ENCODE results near the gene CCBE1. TPM values are rescaled to one million over a fixed set of nuclear protein-coding genes. Genes with fewer than 3 reads are reported as not detected.
A peak's percentile ranks its signal among the peaks of the same experiment; 100 is the strongest.

The CCBE1 gene
- total RNA-seq, 1 donor from 2014 or later, result 6.4 TPM

- Histone ChIP-seq H3K27ac (no peak overlapping the region), H3K4me1 (peaks cover 6% of the 10 kb centered on the region), H3K9me3 (ENCODE audit: low read depth) (no peaks in the 10 kb centered on the region), H3K79me2 (ENCODE audit: low read depth) (no peaks in the 10 kb centered on the region), H2AFZ (replicated peaks) (no peak overlapping the region), H3K27me3 (no peaks in the 10 kb centered on the region), H3F3A (ENCODE audit: low read depth) (no peaks in the 10 kb centered on the region), H3K4me3 (no peak overlapping the region), H3K36me3 (no peaks in the 10 kb centered on the region), H4K20me1 (ENCODE audit: low read depth) (no peaks in the 10 kb centered on the region), H3K4me2 (no peak overlapping the region), H3K9ac (no peak overlapping the region)
- no peak for DNase-seq (ENCODE audit: low spot score)
- Mint-ChIP-seq H3K36me3 (no peaks in the 10 kb centered on the region), H3K27ac (peak overlapping the region; percentile 27), H3K9me3 (no peaks in the 10 kb centered on the region), H3K4me3 (no peak overlapping the region), H3K27me3 (ENCODE audit: insufficient read depth, low read depth) (peaks cover 19% of the 10 kb centered on the region), H3K4me1 (peaks cover 33% of the 10 kb centered on the region)
- no peak for TF ChIP-seq CTCF (IDR thresholded peaks at IDR 0.05)
- no peak for TF ChIP-seq EZH2phosphoT487 (IDR thresholded peaks at IDR 0.05)
- no peak for TF ChIP-seq EZH2 (IDR thresholded peaks at IDR 0.05)
These were observed 241.4 kb downstream of the CCBE1 start for GRCh38 chr18:59455728-59456276.

- H3K36me3 Mint-ChIP-seq, result no peaks in the 10 kb centered on the region
- no peak overlapping the region for H3K4me2 ChIP-seq
- no peak overlapping the region for H3K9ac ChIP-seq
- TF ChIP-seq EZH2phosphoT487 (IDR thresholded peaks at IDR 0.05) (no peak), EZH2 (IDR thresholded peaks at IDR 0.05) (no peak), CTCF (IDR thresholded peaks at IDR 0.05) (no peak)
- H3K27me3 ChIP-seq, result no peaks in the 10 kb centered on the region
- no peaks in the 10 kb centered on the region for H3F3A ChIP-seq (ENCODE audit: low read depth)
- H3K36me3 ChIP-seq, result no peaks in the 10 kb centered on the region
- no peaks in the 10 kb centered on the region for H3K9me3 ChIP-seq (ENCODE audit: low read depth)
- H3K79me2 ChIP-seq (ENCODE audit: low read depth), result no peaks in the 10 kb centered on the region
- peaks cover 6% of the 10 kb centered on the region for H3K4me1 ChIP-seq
- H3K4me3 Mint-ChIP-seq, result no peak overlapping the region
- peaks cover 33% of the 10 kb centered on the region for H3K4me1 Mint-ChIP-seq
- H3K4me3 ChIP-seq, result no peak overlapping the region
- no peaks in the 10 kb centered on the region for H4K20me1 ChIP-seq (ENCODE audit: low read depth)
- H3K27me3 Mint-ChIP-seq (ENCODE audit: insufficient read depth, low read depth), result peaks cover 19% of the 10 kb centered on the region
- peak overlapping the region; percentile 84 for H3K27ac Mint-ChIP-seq
- no peak overlapping the region for H2AFZ ChIP-seq (replicated peaks)
- peak; percentile 35 for DNase-seq (ENCODE audit: low spot score)
- H3K9me3 Mint-ChIP-seq, result no peaks in the 10 kb centered on the region
- H3K27ac ChIP-seq, result no peak overlapping the region
These were observed 242.1 kb downstream of the CCBE1 start for GRCh38 chr18:59454909-59455727.

- peaks cover 20% of the 10 kb centered on the region for H3K27me3 Mint-ChIP-seq (ENCODE audit: insufficient read depth, low read depth)
- H2AFZ ChIP-seq (replicated peaks), result no peak overlapping the region
- no peak overlapping the region for H3K27ac ChIP-seq
- peaks cover 26% of the 10 kb centered on the region for H3K4me1 Mint-ChIP-seq
- H4K20me1 ChIP-seq (ENCODE audit: low read depth), result no peaks in the 10 kb centered on the region
- no peak overlapping the region for H3K4me3 Mint-ChIP-seq
- no peaks in the 10 kb centered on the region for H3K9me3 ChIP-seq (ENCODE audit: low read depth)
- H3K4me1 ChIP-seq, result peaks cover 6% of the 10 kb centered on the region
- no peak overlapping the region for H3K4me3 ChIP-seq
- no peak overlapping the region for H3K9ac ChIP-seq
- H3K4me2 ChIP-seq, result no peak overlapping the region
- no peaks in the 10 kb centered on the region for H3K79me2 ChIP-seq (ENCODE audit: low read depth)
- H3K36me3 Mint-ChIP-seq, result no peaks in the 10 kb centered on the region
- no peak for DNase-seq (ENCODE audit: low spot score)
- H3K36me3 ChIP-seq, result no peaks in the 10 kb centered on the region
- H3F3A ChIP-seq (ENCODE audit: low read depth), result no peaks in the 10 kb centered on the region
- H3K27me3 ChIP-seq, result no peaks in the 10 kb centered on the region
- H3K9me3 Mint-ChIP-seq, result no peaks in the 10 kb centered on the region
- no peak for TF ChIP-seq EZH2phosphoT487 (IDR thresholded peaks at IDR 0.05)
- no peak for TF ChIP-seq CTCF (IDR thresholded peaks at IDR 0.05)
- no peak for TF ChIP-seq EZH2 (IDR thresholded peaks at IDR 0.05)
- no peak overlapping the region for H3K27ac Mint-ChIP-seq
These were observed 243.7 kb downstream of the CCBE1 start for GRCh38 chr18:59453468-59453961.

Data from neural progenitor cell (in vitro differentiated cells).